IMR-90 (cell line): ENCODE results near the gene DHRS7B.

Source experiments
- BHLHE40 ChIP-seq: fragments of 150-350 bp; IDR thresholded peaks from 2 replicates; pipeline ENCODE4 v1.6.1; 2016; ENCODE audit warnings: mild to moderate bottlenecking, low read depth, low read length
- CTCF ChIP-seq: conservative IDR thresholded peaks from 2 replicates; pipeline ENCODE4 v1.5.1; 2012; ENCODE audit warnings: mild to moderate bottlenecking, low read depth, low read length, improper control_type of control experiment
- RCOR1 ChIP-seq: IDR thresholded peaks from 2 replicates; pipeline ENCODE4 v1.6.1; 2012; ENCODE audit warnings: mild to moderate bottlenecking, low read length, improper control_type of control experiment; ENCODE audit not compliant: insufficient replicate concordance
- SMC3 ChIP-seq: fragments of 150-350 bp; IDR thresholded peaks from 2 replicates; pipeline ENCODE4 v1.6.1; 2016; ENCODE audit warnings: low read depth, mild to moderate bottlenecking, antibody characterized with exemption, low read length, moderate library complexity

- TF ChIP-seq RCOR1, result no peak
- TF ChIP-seq SMC3, result no peak
- no peak for TF ChIP-seq BHLHE40
- no peak for TF ChIP-seq CTCF
Observed at GRCh38 chr17:21213638-21214014, 86.9 kb downstream of the DHRS7B start.
